DND-41 (cell line): Measurements from ENCODE around the gene BOLA3.

ENCODE experiments used
- EZH2 ChIP-seq: IDR thresholded peaks from 3 replicates; pipeline ENCODE4 v1.6.1; 2012; ENCODE audit warnings: borderline replicate concordance, low read depth, mild to moderate bottlenecking, moderate library complexity, low read length, inconsistent platforms; ENCODE audit not compliant: severe bottlenecking
- TF ChIP-seq, protein P1 (sequence below): IDR thresholded peaks from 2 replicates; pipeline ENCODE4 v1.5.1; 2012; ENCODE audit warnings: borderline replicate concordance, low read length, moderate library complexity, mild to moderate bottlenecking; ENCODE audit not compliant: poor library complexity, severe bottlenecking; ENCODE audit errors: extremely low read depth

DNA sequence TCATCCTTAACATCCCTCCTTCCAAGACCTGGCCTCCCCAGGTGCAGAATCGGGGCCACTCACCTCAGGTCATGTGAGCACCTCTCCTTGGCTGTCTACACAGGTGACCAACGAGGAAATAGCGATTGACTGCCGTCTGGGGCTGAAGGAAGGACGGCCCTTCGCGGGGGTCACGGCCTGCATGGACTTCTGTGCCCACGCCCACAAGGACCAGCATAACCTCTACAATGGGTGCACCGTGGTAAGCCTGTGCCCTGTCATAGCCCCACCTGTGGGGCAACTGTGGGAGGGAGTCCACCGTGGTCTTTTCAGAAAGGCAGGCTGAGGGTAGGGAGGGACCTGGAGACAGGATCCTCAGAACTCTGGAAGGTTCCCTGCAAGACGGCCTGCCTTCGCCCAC, 54.3 kb downstream of the BOLA3 start:
- no peak for TF ChIP-seq EZH2
- TF ChIP-seq, protein P1, sequence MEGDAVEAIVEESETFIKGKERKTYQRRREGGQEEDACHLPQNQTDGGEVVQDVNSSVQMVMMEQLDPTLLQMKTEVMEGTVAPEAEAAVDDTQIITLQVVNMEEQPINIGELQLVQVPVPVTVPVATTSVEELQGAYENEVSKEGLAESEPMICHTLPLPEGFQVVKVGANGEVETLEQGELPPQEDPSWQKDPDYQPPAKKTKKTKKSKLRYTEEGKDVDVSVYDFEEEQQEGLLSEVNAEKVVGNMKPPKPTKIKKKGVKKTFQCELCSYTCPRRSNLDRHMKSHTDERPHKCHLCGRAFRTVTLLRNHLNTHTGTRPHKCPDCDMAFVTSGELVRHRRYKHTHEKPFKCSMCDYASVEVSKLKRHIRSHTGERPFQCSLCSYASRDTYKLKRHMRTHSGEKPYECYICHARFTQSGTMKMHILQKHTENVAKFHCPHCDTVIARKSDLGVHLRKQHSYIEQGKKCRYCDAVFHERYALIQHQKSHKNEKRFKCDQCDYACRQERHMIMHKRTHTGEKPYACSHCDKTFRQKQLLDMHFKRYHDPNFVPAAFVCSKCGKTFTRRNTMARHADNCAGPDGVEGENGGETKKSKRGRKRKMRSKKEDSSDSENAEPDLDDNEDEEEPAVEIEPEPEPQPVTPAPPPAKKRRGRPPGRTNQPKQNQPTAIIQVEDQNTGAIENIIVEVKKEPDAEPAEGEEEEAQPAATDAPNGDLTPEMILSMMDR: no peak
